Measurements from ENCODE around the gene TEX54. TPM values are rescaled to one million over a fixed set of nuclear protein-coding genes. Genes with fewer than 3 reads are reported as not detected.

TEX54 gene
- total and polyA plus RNA-seq, 2 of the 13 experiments (the other 11 are each of a cell fraction or from before 2014, with no cell fraction given) = not detected

DNA sequence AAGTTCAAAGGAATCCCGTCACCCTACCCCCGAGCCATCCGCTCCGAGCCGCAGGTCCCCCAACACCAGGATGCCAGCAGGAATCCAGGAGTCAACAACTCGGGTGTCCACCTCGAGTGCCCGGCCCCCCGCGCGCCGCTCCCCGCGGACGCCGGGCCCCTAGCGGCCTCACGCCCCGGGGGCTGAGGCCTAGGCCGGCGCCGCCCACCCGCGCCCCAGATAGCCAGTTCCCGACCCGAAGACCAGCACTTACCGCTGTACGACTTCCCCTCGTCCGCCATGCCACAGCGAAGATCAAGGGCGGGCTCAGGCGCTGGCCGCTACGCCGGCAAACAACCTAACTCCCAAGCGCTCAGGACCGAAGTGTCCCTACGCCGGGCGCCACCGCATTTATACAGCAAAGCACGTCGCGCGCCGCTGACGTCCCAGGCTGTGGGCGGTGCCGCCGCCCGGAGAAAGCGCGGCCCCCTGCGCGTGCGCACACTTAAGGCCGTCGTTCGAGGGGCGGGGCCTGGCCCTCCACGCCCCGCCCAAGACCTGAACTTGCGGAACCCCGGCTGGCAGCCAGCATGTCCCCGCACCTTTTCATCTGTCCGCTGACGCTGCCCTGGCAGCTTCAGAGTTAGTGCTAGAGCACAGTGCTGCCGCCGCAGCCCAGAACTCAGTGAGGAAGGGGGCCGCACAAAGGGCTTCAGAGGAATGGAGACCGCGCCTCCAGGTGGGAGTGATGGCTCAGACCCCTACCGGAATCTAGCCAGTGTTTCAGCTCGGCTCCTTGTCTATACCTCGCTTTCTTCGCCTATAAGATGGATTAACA lies 27.4 kb downstream of the TEX54 start, which contains the start of gene NXF1 (continued):
- TF ChIP-seq GZF1 (CRISPR knock-in tag; IDR thresholded peaks at IDR 0.05) (peak; percentile 70; the same call in 1 of the 2 replicates), ZNF10 (CRISPR knock-in tag; IDR thresholded peaks at IDR 0.05; ENCODE audit: borderline replicate concordance, low read depth) (no peak), ATF7 (IDR thresholded peaks at IDR 0.05) (no peak), ATF7 (CRISPR knock-in tag; IDR thresholded peaks at IDR 0.05) (no peak), EED (CRISPR knock-in tag; IDR thresholded peaks at IDR 0.05) (0 out of 2 replicates have a peak, but pooled peaks have one; percentile 48), FOXP1 (IDR thresholded peaks at IDR 0.05) (no peak), FOXP1 (CRISPR knock-in tag; IDR thresholded peaks at IDR 0.05) (no peak), NPAS2 (CRISPR knock-in tag; IDR thresholded peaks at IDR 0.05; ENCODE audit: borderline replicate concordance) (no peak), LRRFIP1 (CRISPR knock-in tag; conservative IDR thresholded peaks at IDR 0.05) (peak; percentile 24; the same call in 1 of the 2 replicates), ARID5B (CRISPR knock-in tag; IDR thresholded peaks at IDR 0.05) (peak; percentile 60), ZNF460 (CRISPR knock-in tag; IDR thresholded peaks at IDR 0.05; ENCODE audit: borderline replicate concordance) (peak; percentile 9; the same call in 1 of the 2 replicates), NAIF1 (CRISPR knock-in tag; IDR thresholded peaks at IDR 0.05; ENCODE audit: borderline replicate concordance) (no peak), IKZF4 (CRISPR knock-in tag; IDR thresholded peaks at IDR 0.05; ENCODE audit: borderline replicate concordance, low read depth, not compliant biosample characterization) (peak; percentile 44), GPN1 (CRISPR knock-in tag; IDR thresholded peaks at IDR 0.05; ENCODE audit: borderline replicate concordance) (no peak), PPARG (CRISPR knock-in tag; conservative IDR thresholded peaks at IDR 0.05) (peak; percentile 66), FOXK1 (CRISPR knock-in tag; IDR thresholded peaks at IDR 0.05; ENCODE audit: borderline replicate concordance, low read depth) (peak; percentile 61; the same call in 1 of the 2 replicates), DPF2 (CRISPR knock-in tag; IDR thresholded peaks at IDR 0.05; ENCODE audit: borderline replicate concordance, low read depth) (no peak), CCAR2 (optimal IDR thresholded peaks at IDR 0.05; ENCODE audit: low read depth, low read length) (no peak)
- TF ChIP-seq, protein P1, sequence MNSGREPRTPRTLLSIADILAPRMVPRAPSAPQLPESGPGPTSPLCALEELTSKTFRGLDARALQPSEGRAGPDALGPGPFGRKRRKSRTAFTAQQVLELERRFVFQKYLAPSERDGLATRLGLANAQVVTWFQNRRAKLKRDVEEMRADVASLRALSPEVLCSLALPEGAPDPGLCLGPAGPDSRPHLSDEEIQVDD (CRISPR knock-in tag; IDR thresholded peaks at IDR 0.05; ENCODE audit: borderline replicate concordance) = 0 out of 2 replicates have a peak, but pooled peaks have one; percentile 76
- TF ChIP-seq, protein P2, sequence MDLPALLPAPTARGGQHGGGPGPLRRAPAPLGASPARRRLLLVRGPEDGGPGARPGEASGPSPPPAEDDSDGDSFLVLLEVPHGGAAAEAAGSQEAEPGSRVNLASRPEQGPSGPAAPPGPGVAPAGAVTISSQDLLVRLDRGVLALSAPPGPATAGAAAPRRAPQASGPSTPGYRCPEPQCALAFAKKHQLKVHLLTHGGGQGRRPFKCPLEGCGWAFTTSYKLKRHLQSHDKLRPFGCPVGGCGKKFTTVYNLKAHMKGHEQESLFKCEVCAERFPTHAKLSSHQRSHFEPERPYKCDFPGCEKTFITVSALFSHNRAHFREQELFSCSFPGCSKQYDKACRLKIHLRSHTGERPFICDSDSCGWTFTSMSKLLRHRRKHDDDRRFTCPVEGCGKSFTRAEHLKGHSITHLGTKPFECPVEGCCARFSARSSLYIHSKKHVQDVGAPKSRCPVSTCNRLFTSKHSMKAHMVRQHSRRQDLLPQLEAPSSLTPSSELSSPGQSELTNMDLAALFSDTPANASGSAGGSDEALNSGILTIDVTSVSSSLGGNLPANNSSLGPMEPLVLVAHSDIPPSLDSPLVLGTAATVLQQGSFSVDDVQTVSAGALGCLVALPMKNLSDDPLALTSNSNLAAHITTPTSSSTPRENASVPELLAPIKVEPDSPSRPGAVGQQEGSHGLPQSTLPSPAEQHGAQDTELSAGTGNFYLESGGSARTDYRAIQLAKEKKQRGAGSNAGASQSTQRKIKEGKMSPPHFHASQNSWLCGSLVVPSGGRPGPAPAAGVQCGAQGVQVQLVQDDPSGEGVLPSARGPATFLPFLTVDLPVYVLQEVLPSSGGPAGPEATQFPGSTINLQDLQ (CRISPR knock-in tag; IDR thresholded peaks at IDR 0.05) = no peak
